Endothelial cell of umbilical vein (primary cell): ENCODE data around the gene NPTN.

ENCODE experiments used
- CTCF ChIP-seq, 2 donors: IDR thresholded peaks; 1 replicate in 1 of 2; 2 replicates in 1 of 2; pipeline ENCODE4 v1.5.1; 2011; ENCODE audit warnings: low read length in 2 of 2, mild to moderate bottlenecking in 2 of 2, moderate library complexity in 2 of 2, control low read depth in 1 of 2, inconsistent platforms in 1 of 2, low read depth in 1 of 2; ENCODE audit not compliant: insufficient read depth in 1 of 2; ENCODE audit errors: extremely low read depth in 1 of 2
- POLR2AphosphoS5 ChIP-seq: IDR thresholded peaks from 2 replicates; pipeline ENCODE4 v1.6.1; 2012; ENCODE audit warnings: low read depth, mild to moderate bottlenecking, control low read depth, low read length, moderate library complexity; ENCODE audit not compliant: insufficient read depth

DNA sequence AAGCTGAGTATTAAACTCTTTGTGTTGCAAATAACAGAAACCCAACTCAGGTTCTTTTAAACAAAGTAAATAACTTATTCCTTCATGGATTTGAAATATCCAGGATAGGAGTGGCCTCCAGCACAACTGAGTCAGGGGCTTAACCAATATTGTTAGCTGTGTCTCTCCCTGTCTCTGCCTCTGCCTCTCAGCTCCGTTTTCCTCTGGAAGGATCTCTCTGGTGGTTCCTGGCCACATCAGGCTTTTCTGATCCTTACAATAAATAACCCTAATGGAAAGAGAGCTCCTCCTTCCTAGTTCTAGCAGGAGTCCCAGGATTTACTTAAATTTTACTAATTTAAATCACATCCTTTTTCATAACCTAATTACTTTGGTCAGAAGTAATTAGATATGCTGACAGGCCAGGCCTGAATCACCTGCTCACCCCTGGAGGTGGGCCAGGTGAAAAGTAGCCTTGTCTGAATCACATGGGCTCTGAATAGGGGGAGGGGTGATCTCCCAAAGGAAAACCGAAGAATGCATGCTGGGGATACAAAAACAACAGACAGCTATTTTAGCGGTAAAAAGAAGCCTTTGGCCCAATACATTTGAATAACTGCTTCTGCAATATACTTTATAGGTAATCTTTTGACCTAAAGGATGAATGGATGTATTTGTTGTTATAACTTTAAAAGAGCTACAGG, 114.9 kb downstream of the NPTN start:
- TF ChIP-seq CTCF (IDR thresholded peaks at IDR 0.05; ENCODE audit: extremely low read depth in 1 of 2, insufficient read depth in 1 of 2, low read depth in 1 of 2, low read length in 2 of 2), result no peak
- no peak for TF ChIP-seq POLR2AphosphoS5
